H1 (cell line): ENCODE measurements around the gene ELOVL4. TPM values are rescaled to one million over a fixed set of nuclear protein-coding genes. Genes with fewer than 3 reads are reported as not detected.

Source experiments
- CTCF ChIA-PET: fragments of 300-600 bp; sonication (Branson Sonifier 250); formaldehyde crosslinking; loops from one replicate; lab custom pipeline; 2021; ENCODE audit not compliant: partially characterized antibody; lab: Charles Lee
- POLR2A ChIA-PET: fragments of 300-600 bp; sonication (Branson Sonifier 250); formaldehyde crosslinking; loops from one replicate; lab custom pipeline; 2021; ENCODE audit warnings: inconsistent platforms; ENCODE audit not compliant: partially characterized antibody; lab: Charles Lee
- DNase-seq, 2 experiments: peaks; one replicate each; pipeline versions ENCODE4 v3.0.0 to v3.0.0-alpha.2; 2010 to 2022; ENCODE audit warnings: low spot score in 2 of 2, low read depth in 1 of 2, mixed read lengths in 1 of 2
- FAIRE-seq: peaks from 2 replicates; lab custom pipeline; 2011; peaks lifted over from hg19 to GRCh38; lab: Jason Lieb, UNC
- H2AFZ ChIP-seq: 2 replicates; pipeline ENCODE4 v1.8.1; 2012; ENCODE audit warnings: low read length, inconsistent platforms
- H2AK5ac ChIP-seq: 2 replicates; pipeline ENCODE4 v1.6.1; 2013; ENCODE audit warnings: low read depth, low read length
- H2BK120ac ChIP-seq: replicated peaks from 2 replicates; pipeline ENCODE3; 2013; ENCODE audit warnings: low read depth, low read length, inconsistent platforms
- H2BK12ac ChIP-seq: 2 replicates; pipeline ENCODE4 v1.6.1; 2013; ENCODE audit warnings: low read depth, low read length
- H2BK15ac ChIP-seq: 2 replicates; pipeline ENCODE4 v1.6.1; 2013; ENCODE audit warnings: low read length
- H2BK20ac ChIP-seq: 2 replicates; pipeline ENCODE4 v1.6.1; 2013; ENCODE audit warnings: low read length
- H2BK5ac ChIP-seq: 2 replicates; pipeline ENCODE4 v1.6.1; 2013; ENCODE audit warnings: low read depth, low read length
- H3K14ac ChIP-seq: 2 replicates; pipeline ENCODE4 v1.6.1; 2013; ENCODE audit warnings: inconsistent platforms; ENCODE audit not compliant: insufficient read length
- H3K18ac ChIP-seq: 2 replicates; pipeline ENCODE4 v1.6.1; 2013; ENCODE audit warnings: low read length; ENCODE audit errors: extremely low read depth
- H3K23ac ChIP-seq: 2 replicates; pipeline ENCODE4 v1.6.1; 2013; ENCODE audit warnings: inconsistent platforms; ENCODE audit not compliant: insufficient read length
- H3K23me2 ChIP-seq: 2 replicates; pipeline ENCODE4 v1.6.1; 2013; ENCODE audit warnings: low read depth, low read length
- H3K27ac ChIP-seq: 2 replicates; pipeline ENCODE4 v1.6.1; 2011; ENCODE audit warnings: low read depth, low read length, inconsistent platforms
- H3K27me3 ChIP-seq, 4 experiments: replicated peaks in 1 of 4; 1 replicate in 1 of 4; 2 replicates in 3 of 4; pipeline versions ENCODE4 v1.6.1 to v1.8.1; 2011 to 2013; ENCODE audit warnings: low read length in 3 of 4, mild to moderate bottlenecking in 3 of 4, inconsistent platforms in 2 of 4, mixed read lengths in 2 of 4, moderate library complexity in 1 of 4; ENCODE audit not compliant: control insufficient read depth in 3 of 4, insufficient read depth in 3 of 4; ENCODE audit errors: extremely low read depth in 1 of 4
- H3K36me3 ChIP-seq, 4 experiments: 2 replicates each; pipeline versions ENCODE4 v1.6.1 to v1.8.1; 2011 to 2013; ENCODE audit warnings: mild to moderate bottlenecking in 4 of 4, low read length in 3 of 4, moderate library complexity in 2 of 4, control low read depth in 1 of 4, inconsistent platforms in 1 of 4; ENCODE audit not compliant: insufficient read depth in 4 of 4, control insufficient read depth in 2 of 4
- H3K4ac ChIP-seq: replicated peaks from 2 replicates; pipeline ENCODE3; 2013; ENCODE audit warnings: low read length, low read depth, mixed read lengths, inconsistent platforms; ENCODE audit not compliant: insufficient read length
- H3K4me1 ChIP-seq, 4 experiments: replicated peaks in 1 of 4; 1 replicate in 1 of 4; 2 replicates in 3 of 4; pipeline versions ENCODE4 v1.6.1 to v1.8.1; 2011 to 2013; ENCODE audit warnings: low read length in 3 of 4, inconsistent platforms in 2 of 4, mixed read lengths in 1 of 4; ENCODE audit not compliant: insufficient read depth in 4 of 4, control insufficient read depth in 3 of 4
- H3K4me2 ChIP-seq, 2 experiments: 2 replicates each; pipeline versions ENCODE4 v1.6.1 to v1.8.1; 2011 to 2013; ENCODE audit warnings: low read depth in 2 of 2, low read length in 2 of 2, control low read depth in 1 of 2, inconsistent platforms in 1 of 2, mild to moderate bottlenecking in 1 of 2; ENCODE audit not compliant: insufficient read depth in 1 of 2
- H3K4me3 ChIP-seq, 4 experiments: fragments of 200-600, 300-600 bp in 1 of 4; sonication (generic), shearing (Covaris generic), sonication (Bioruptor Twin) in 1 of 4; 2 replicates each; pipeline versions ENCODE4 v1.5.1 to v1.8.1; 2011 to 2016; ENCODE audit warnings: low read length in 4 of 4, low read depth in 3 of 4, control low read depth in 2 of 4, inconsistent platforms in 2 of 4, mild to moderate bottlenecking in 2 of 4, mixed read lengths in 1 of 4, moderate library complexity in 1 of 4; ENCODE audit not compliant: insufficient read depth in 2 of 4; ENCODE audit errors: extremely low read depth in 1 of 4
- H3K56ac ChIP-seq: replicated peaks from 2 replicates; pipeline ENCODE3; 2013; ENCODE audit warnings: low read depth, mild to moderate bottlenecking, mixed read lengths, low read length, inconsistent platforms; ENCODE audit not compliant: insufficient read length
- H3K79me1 ChIP-seq: 2 replicates; pipeline ENCODE4 v1.6.1; 2013; ENCODE audit warnings: low read depth, low read length, control low read depth
- H3K79me2 ChIP-seq, 2 experiments: 2 replicates each; pipeline versions ENCODE4 v1.6.1 to v1.8.1; 2012 to 2013; ENCODE audit warnings: low read length in 2 of 2, mild to moderate bottlenecking in 2 of 2, inconsistent platforms in 1 of 2; ENCODE audit not compliant: insufficient read depth in 2 of 2, control insufficient read depth in 1 of 2
- H3K9ac ChIP-seq, 4 experiments: replicated peaks in 1 of 4; 1 replicate in 1 of 4; 2 replicates in 3 of 4; pipeline versions ENCODE4 v1.6.1 to v1.8.1; 2011 to 2013; ENCODE audit warnings: low read depth in 3 of 4, low read length in 3 of 4, control low read depth in 2 of 4, mild to moderate bottlenecking in 2 of 4, moderate library complexity in 2 of 4, inconsistent platforms in 1 of 4; ENCODE audit errors: extremely low read depth in 1 of 4
- H3K9me3 ChIP-seq, 2 experiments: 2 replicates each; pipeline versions ENCODE4 v1.6.1 to v1.8.1; 2012 to 2013; ENCODE audit warnings: mild to moderate bottlenecking in 2 of 2, moderate library complexity in 2 of 2, control low read depth in 1 of 2, inconsistent platforms in 1 of 2, low read depth in 1 of 2, low read length in 1 of 2, mixed read lengths in 1 of 2; ENCODE audit not compliant: insufficient read depth in 2 of 2
- H4K20me1 ChIP-seq, 2 experiments: replicated peaks in 1 of 2; 2 replicates each; pipeline versions ENCODE3 to v1.8.1; 2011 to 2013; ENCODE audit warnings: inconsistent platforms in 2 of 2, low read length in 2 of 2, mild to moderate bottlenecking in 1 of 2; ENCODE audit not compliant: insufficient read depth in 2 of 2, control insufficient read depth in 1 of 2
- H4K5ac ChIP-seq: 2 replicates; pipeline ENCODE4 v1.6.1; 2013; ENCODE audit warnings: low read length, low read depth, mixed read lengths, inconsistent platforms; ENCODE audit not compliant: insufficient read length
- H4K8ac ChIP-seq: 2 replicates; pipeline ENCODE4 v1.8.0; 2013; ENCODE audit warnings: mild to moderate bottlenecking, moderate library complexity, low read length, inconsistent platforms; ENCODE audit not compliant: insufficient read depth; ENCODE audit errors: extremely low read depth
- H4K91ac ChIP-seq: replicated peaks from 2 replicates; pipeline ENCODE3; 2013; ENCODE audit warnings: low read length, mixed read lengths, inconsistent platforms; ENCODE audit not compliant: insufficient read length
- HDAC2 ChIP-seq, 2 experiments: fragments of 300-600 bp in 1 of 2; sonication (generic) in 1 of 2; IDR thresholded peaks; 2 replicates each; pipeline ENCODE4 v1.6.1; 2011 to 2012; ENCODE audit warnings: low read depth in 2 of 2, low read length in 2 of 2, mild to moderate bottlenecking in 2 of 2, moderate library complexity in 2 of 2, borderline replicate concordance in 1 of 2, inconsistent platforms in 1 of 2
- JUND ChIP-seq: IDR thresholded peaks from 2 replicates; pipeline ENCODE4 v1.6.1; 2011; ENCODE audit warnings: mild to moderate bottlenecking, improper control_type of control experiment, low read length
- SAP30 ChIP-seq: fragments of 300-600 bp; sonication (generic); IDR thresholded peaks from 2 replicates; pipeline ENCODE4 v1.7.1; 2012; ENCODE audit warnings: low read length, moderate library complexity, mild to moderate bottlenecking, inconsistent platforms; ENCODE audit not compliant: insufficient read depth, insufficient replicate concordance
- SP2 ChIP-seq: IDR thresholded peaks from 2 replicates; pipeline ENCODE4 v1.6.1; 2012; ENCODE audit warnings: mild to moderate bottlenecking, low read length, inconsistent platforms
- SP4 ChIP-seq: IDR thresholded peaks from 2 replicates; pipeline ENCODE4 v1.6.1; 2012; ENCODE audit warnings: low read length, inconsistent platforms
- WGBS, 2 experiments: shearing (Covaris generic) in 1 of 2; methylation state at CpG; one replicate each; pipeline versions ENCODE4 v1.1.6 to v1.1.7; 2013 to 2015; ENCODE audit warnings: low lambda C conversion rate in 2 of 2, mixed read lengths in 2 of 2, inconsistent platforms in 1 of 2, low coverage in 1 of 2, missing lambda C conversion rate in 1 of 2; ENCODE audit not compliant: insufficient replicate concordance in 2 of 2, insufficient coverage in 1 of 2, insufficient read length in 1 of 2; ENCODE audit errors: extremely low coverage in 1 of 2, missing lambda C conversion rate in 1 of 2; 5-methylcytosine and 5-hydroxymethylcytosine counted together
- polyA plus RNA-seq, 7 experiments: library from polyadenylated mRNA; depleted of rRNA in 3 of 7; stranded (reverse) in 5 of 7; unstranded in 2 of 7; fragments of >200 nt in 5 of 7; fragments of 200-250 nt in 2 of 7; gene quantifications; 1 replicate in 5 of 7; 2 replicates in 1 of 7; 4 replicates in 1 of 7; pipeline versions ENCODE4 v1.2.1 to v1.2.3, GENCODE V29; 2011 to 2013; ENCODE audit warnings: missing spikeins in 2 of 7, mixed read lengths in 2 of 7
- total RNA-seq: library from RNA; stranded (reverse); fragmentation: NEBNext Ultra II Directional; extraction: Animal tissue kit (Norgen Biotek cat#: 25700); gene quantifications from 2 replicates; pipeline ENCODE4 v1.2.1, GENCODE V29; 2021

ELOVL4 gene
- total and polyA plus RNA-seq, 2 of the 8 experiments (the other 6 are each of a cell fraction or from before 2014, with no cell fraction given) = 2.0 to 15.0 TPM

GRCh38 chr6:79989641-79990040 is 42.3 kb upstream of the ELOVL4 start:
- no peak overlapping the region for H2BK120ac ChIP-seq
- no peak for FAIRE-seq
- TF ChIP-seq SP4 = no peak
- no peak for TF ChIP-seq SAP30
- no peak for TF ChIP-seq HDAC2 (IDR thresholded peaks at IDR 0.05; ENCODE audit: borderline replicate concordance in 1 of 2, low read depth in 2 of 2, low read length in 2 of 2)
- TF ChIP-seq JUND = no peak
- TF ChIP-seq SP2 = no peak
- no peaks in the 10 kb centered on the region for H3K9me3 ChIP-seq
- no peak overlapping the region for H2AK5ac ChIP-seq
- no peak overlapping the region for H3K27ac ChIP-seq
- no peaks in the 10 kb centered on the region for H3K27me3 ChIP-seq
- peak overlapping the region; percentile 78 for H2AFZ ChIP-seq
- WGBS, 2 experiments = 77% methylated on average over 1 of the region's 1 CpG; no CpG with 5 or more reads in 1 of the 2 experiments
- no peak overlapping the region for H2BK5ac ChIP-seq
- H3K79me2 ChIP-seq = no peaks in the 10 kb centered on the region
- peaks cover 5 to 13% (median 10%) of the 10 kb centered on the region in 4 experiments; a peak in 6 of 7 replicates for H3K4me1 ChIP-seq
- no peak overlapping the region for H2BK15ac ChIP-seq
- H3K4me2 ChIP-seq = no peak overlapping the region
- H4K91ac ChIP-seq = no peak overlapping the region
- no peak overlapping the region for H3K56ac ChIP-seq
- H2BK20ac ChIP-seq = no peak overlapping the region
- H3K79me1 ChIP-seq = no peaks in the 10 kb centered on the region
- CTCF ChIA-PET = interaction anchor here (1.4 to 1.8 kb wide), 2 partner anchors 8 to 40 kb away, joined by 3 to 6 read pairs; no protein-coding TSS in a partner anchor
- H3K9ac ChIP-seq = no peak overlapping the region
- H3K4me3 ChIP-seq = no peak overlapping the region
- no peak overlapping the region for H3K4ac ChIP-seq
- H4K20me1 ChIP-seq = no peaks in the 10 kb centered on the region
- DNase-seq = no peak
- no peak overlapping the region for H3K18ac ChIP-seq
- POLR2A ChIA-PET = no interaction called here
- H3K23ac ChIP-seq = no peak overlapping the region
- no peak overlapping the region for H2BK12ac ChIP-seq
- H3K36me3 ChIP-seq = no peaks in the 10 kb centered on the region
- no peak overlapping the region for H3K14ac ChIP-seq
- no peaks in the 10 kb centered on the region for H3K23me2 ChIP-seq
- no peak overlapping the region for H4K8ac ChIP-seq
- no peak overlapping the region for H4K5ac ChIP-seq
